Thymus (tissue), 11 donors: ENCODE measurements around the gene GDF2. TPM values are rescaled to one million over a fixed set of nuclear protein-coding genes. Genes with fewer than 3 reads are reported as not detected.

Experiments
- DNase-seq, 9 donors: peaks; one replicate each; pipeline ENCODE4 v3.0.0-alpha.2; 2013; ENCODE audit warnings: low spot score in 9 of 9, low read depth in 6 of 9, missing footprints in 1 of 9
- H3K27ac ChIP-seq, 2 donors: one replicate each; pipeline ENCODE4 v1.5.1; 2013; ENCODE audit warnings: control low read depth in 1 of 2, low read depth in 1 of 2, low read length in 1 of 2, mild to moderate bottlenecking in 1 of 2, moderate library complexity in 1 of 2
- H3K27me3 ChIP-seq, 2 donors: one replicate each; pipeline ENCODE4 v1.5.1; 2013; ENCODE audit warnings: low read length in 1 of 2; ENCODE audit not compliant: control insufficient read depth in 2 of 2, insufficient read depth in 1 of 2
- H3K36me3 ChIP-seq, 2 donors: one replicate each; pipeline ENCODE4 v1.5.1; 2013; ENCODE audit warnings: low read length in 1 of 2, mild to moderate bottlenecking in 1 of 2, moderate library complexity in 1 of 2; ENCODE audit not compliant: control insufficient read depth in 2 of 2, insufficient read depth in 2 of 2
- H3K4me1 ChIP-seq, 2 donors: one replicate each; pipeline ENCODE4 v1.5.1; 2013; ENCODE audit warnings: low read length in 2 of 2; ENCODE audit not compliant: control insufficient read depth in 2 of 2, insufficient read depth in 2 of 2
- H3K4me3 ChIP-seq, 2 donors: one replicate each; pipeline ENCODE4 v1.5.1; 2013; ENCODE audit warnings: low read length in 2 of 2, control low read depth in 1 of 2, mild to moderate bottlenecking in 1 of 2
- H3K9me3 ChIP-seq, 2 donors: one replicate each; pipeline ENCODE4 v1.5.1; 2013; ENCODE audit warnings: low read length in 1 of 2, mild to moderate bottlenecking in 1 of 2; ENCODE audit not compliant: control insufficient read depth in 2 of 2, insufficient read depth in 1 of 2
- WGBS: extraction: QIAGEN DNeasy Blood & Tissue Kit; methylation state at CpG from one replicate; pipeline ENCODE4 v1.1.7; 2013; 5-methylcytosine and 5-hydroxymethylcytosine counted together
- polyA plus RNA-seq: library from polyadenylated mRNA; stranded (reverse); fragments of 200-250 nt; gene quantifications from one replicate; pipeline ENCODE4 v1.2.3, GENCODE V29; 2013
- total RNA-seq: library from RNA; stranded (reverse); fragments of 120-200 nt; gene quantifications from one replicate; pipeline ENCODE4 v1.2.4, GENCODE V29; 2013
- donor health status: healthy.

The GDF2 gene
- total and polyA plus RNA-seq, 2 donors: 0.02 TPM; not detected in 1

GRCh38 chr10:47365431-47366180 lies 43.4 kb downstream of the GDF2 start:
- H3K27me3 ChIP-seq: no peaks in the 10 kb centered on the region
- no peak overlapping the region for H3K4me3 ChIP-seq
- no peak for DNase-seq
- no peaks in the 10 kb centered on the region for H3K36me3 ChIP-seq
- H3K27ac ChIP-seq: no peak overlapping the region
- no peaks in the 10 kb centered on the region for H3K9me3 ChIP-seq
- no peaks in the 10 kb centered on the region for H3K4me1 ChIP-seq
- 97% methylated on average over 9 of the region's 9 CpGs for WGBS

- Histone ChIP-seq H3K27ac (no peak overlapping the region), H3K4me3 (no peak overlapping the region), H3K27me3 (no peaks in the 10 kb centered on the region), H3K9me3 (no peaks in the 10 kb centered on the region), H3K36me3 (no peaks in the 10 kb centered on the region), H3K4me1 (no peaks in the 10 kb centered on the region)
- DNase-seq: no peak
- WGBS: 91% methylated on average over 5 of the region's 5 CpGs
Measured at GRCh38 chr10:47366181-47366631, 44.0 kb downstream of the GDF2 start.

GRCh38 chr10:47366731-47367460 lies 44.6 kb downstream of the GDF2 start:
- no peaks in the 10 kb centered on the region for H3K9me3 ChIP-seq
- no peak overlapping the region for H3K4me3 ChIP-seq
- no peaks in the 10 kb centered on the region for H3K4me1 ChIP-seq
- WGBS: 97% methylated on average over 8 of the region's 8 CpGs
- DNase-seq: no peak
- no peaks in the 10 kb centered on the region for H3K36me3 ChIP-seq
- no peaks in the 10 kb centered on the region for H3K27me3 ChIP-seq
- H3K27ac ChIP-seq: no peak overlapping the region

GRCh38 chr10:47367646-47368045 lies 45.4 kb downstream of the GDF2 start:
- no peaks in the 10 kb centered on the region for H3K27me3 ChIP-seq
- no peak overlapping the region for H3K27ac ChIP-seq
- no peak overlapping the region for H3K4me3 ChIP-seq
- no peaks in the 10 kb centered on the region for H3K9me3 ChIP-seq
- no peak for DNase-seq
- WGBS: 97% methylated on average over 11 of the region's 11 CpGs
- no peaks in the 10 kb centered on the region for H3K4me1 ChIP-seq
- no peaks in the 10 kb centered on the region for H3K36me3 ChIP-seq

- Histone ChIP-seq H3K9me3 (no peaks in the 10 kb centered on the region), H3K36me3 (no peaks in the 10 kb centered on the region), H3K4me3 (no peak overlapping the region), H3K27ac (no peak overlapping the region), H3K27me3 (no peaks in the 10 kb centered on the region), H3K4me1 (no peaks in the 10 kb centered on the region)
- DNase-seq: no peak
- WGBS: 97% methylated on average over 24 of the region's 24 CpGs
Measured at GRCh38 chr10:47368431-47369180, 46.4 kb downstream of the GDF2 start.

DNA sequence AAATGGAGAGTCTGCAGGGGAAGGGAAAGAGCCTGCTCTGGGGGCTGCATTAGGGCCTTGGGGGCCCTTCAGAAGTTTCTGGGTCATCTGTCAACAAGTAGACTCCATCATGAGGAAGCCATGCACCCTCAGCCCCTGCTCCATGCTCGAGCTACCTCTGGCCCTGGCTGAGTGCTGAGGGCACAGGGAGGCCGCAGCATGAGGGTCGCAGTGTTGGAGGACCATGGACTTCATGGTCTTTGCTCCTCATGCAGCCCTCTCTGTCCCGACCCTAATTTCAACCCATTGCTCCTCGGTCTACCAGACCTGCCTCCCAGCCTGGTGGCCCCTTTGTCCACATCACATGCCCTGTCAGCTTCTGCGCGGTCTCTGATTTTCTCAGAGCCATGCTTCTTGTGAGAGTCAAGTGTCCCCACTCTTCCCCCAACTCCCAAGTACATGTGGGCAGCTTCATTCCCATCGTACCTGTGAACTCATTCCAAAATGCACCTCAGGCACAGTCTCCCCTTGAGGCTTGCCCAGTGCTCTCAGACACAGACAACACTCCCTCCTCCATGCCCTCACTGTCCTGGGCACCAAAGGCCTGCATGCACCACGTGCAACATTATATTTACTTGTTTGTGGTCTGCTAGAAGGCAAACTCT lies 47.1 kb downstream of the GDF2 start:
- no peak overlapping the region for H3K27ac ChIP-seq
- no peaks in the 10 kb centered on the region for H3K4me1 ChIP-seq
- no peaks in the 10 kb centered on the region for H3K36me3 ChIP-seq
- DNase-seq: no peak
- H3K4me3 ChIP-seq: no peak overlapping the region
- no peaks in the 10 kb centered on the region for H3K9me3 ChIP-seq
- WGBS: 84% methylated on average over 9 of the region's 9 CpGs
- H3K27me3 ChIP-seq: no peaks in the 10 kb centered on the region

GRCh38 chr10:47370015-47370767 lies 47.9 kb downstream of the GDF2 start:
- Histone ChIP-seq H3K27ac (no peak overlapping the region), H3K36me3 (no peaks in the 10 kb centered on the region), H3K9me3 (no peaks in the 10 kb centered on the region), H3K4me1 (no peaks in the 10 kb centered on the region), H3K27me3 (no peaks in the 10 kb centered on the region), H3K4me3 (no peak overlapping the region)
- no peak for DNase-seq
- 98% methylated on average over 11 of the region's 11 CpGs for WGBS

DNA sequence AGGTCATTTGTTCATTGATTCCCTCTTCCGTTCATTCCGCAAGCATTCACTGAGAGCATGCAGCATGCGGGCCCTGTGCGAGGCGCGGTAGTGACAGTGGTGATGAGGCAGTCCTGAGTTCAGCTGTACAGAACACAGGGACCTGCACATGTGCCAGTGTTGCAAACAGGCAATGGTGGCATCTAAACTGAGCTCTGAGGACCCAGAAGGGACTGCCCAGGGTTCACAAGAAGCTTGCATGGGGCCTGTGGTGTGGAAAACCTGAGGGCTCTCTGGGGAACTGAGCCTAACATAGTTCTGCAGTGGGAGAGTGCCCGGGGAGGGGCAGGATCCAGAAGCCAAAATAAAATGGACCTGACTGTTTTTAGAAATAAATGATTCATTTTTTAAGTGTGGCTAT lies 48.6 kb downstream of the GDF2 start:
- 98% methylated on average over 7 of the region's 7 CpGs for WGBS
- no peaks in the 10 kb centered on the region for H3K4me1 ChIP-seq
- no peak for DNase-seq
- no peak overlapping the region for H3K27ac ChIP-seq
- H3K27me3 ChIP-seq: no peaks in the 10 kb centered on the region
- no peaks in the 10 kb centered on the region for H3K9me3 ChIP-seq
- H3K4me3 ChIP-seq: no peak overlapping the region
- H3K36me3 ChIP-seq: no peaks in the 10 kb centered on the region
